Bronchial smooth muscle cell (primary cell): Measurements from ENCODE around the gene ZSWIM9. TPM values are rescaled to one million over a fixed set of nuclear protein-coding genes. Genes with fewer than 3 reads are reported as not detected.

ENCODE experiments used
- total RNA-seq: library from RNA; depleted of rRNA; stranded (reverse); fragments of >200 nt; gene quantifications from 2 replicates; pipeline ENCODE4 v1.2.1, GENCODE V29; 2014

Gene ZSWIM9
- total RNA-seq: 2.2 and 2.5 TPM in 2 replicates

GRCh38 chr19:48169939-48170803 lies at the start of gene ZSWIM9, which contains the start of gene LIG1:
Gene ZSWIM9 (plus strand): TSS chr19:48170680. CDS start chr19:48171803, 1,123 bp downstream.
Gene LIG1 (minus strand): TSS chr19:48170344. CDS start chr19:48165566, 4,778 bp downstream.

Other genes starting within 250 kb of the ZSWIM9 start
- gene BSPH1, start 178.5 kb upstream of the ZSWIM9 start, total RNA-seq: not detected in 2 replicates
- not detected in 2 replicates for gene ELSPBP1, start 176.0 kb upstream of the ZSWIM9 start, total RNA-seq
- gene CABP5, start 126.6 kb upstream of the ZSWIM9 start, total RNA-seq: not detected in 2 replicates
- gene PLA2G4C, start 59.9 kb upstream of the ZSWIM9 start, total RNA-seq: 3.0 and 31.0 TPM in 2 replicates
- 11.8 and 14.5 TPM in 2 replicates for gene LIG1, start 336 bp upstream of the ZSWIM9 start, total RNA-seq
- gene CARD8, start 85.2 kb downstream of the ZSWIM9 start, total RNA-seq: 12.5 and 14.2 TPM in 2 replicates
- gene ZNF114, start 99.4 kb downstream of the ZSWIM9 start, total RNA-seq: 0.26 TPM in 1 of 2 replicates, not detected in the other
- gene EMP3, start 154.9 kb downstream of the ZSWIM9 start, total RNA-seq: 509 and 704 TPM in 2 replicates
- 4.3 and 4.6 TPM in 2 replicates for gene TMEM143, start 193.3 kb downstream of the ZSWIM9 start, total RNA-seq
- not detected in 2 replicates for gene SYNGR4, start 193.7 kb downstream of the ZSWIM9 start, total RNA-seq
- 44.0 and 48.9 TPM in 2 replicates for gene KDELR1, start 220.9 kb downstream of the ZSWIM9 start, total RNA-seq
- gene GRIN2D, start 223.0 kb downstream of the ZSWIM9 start, total RNA-seq: 0.17 and 0.63 TPM in 2 replicates